Tongue (tissue), 2 donors: ENCODE measurements around the gene DPY19L1. TPM values are rescaled to one million over a fixed set of nuclear protein-coding genes. Genes with fewer than 3 reads are reported as not detected.
"Not testable (repeated sequence)": the region's sequence is repeated elsewhere in the genome, so short reads cannot be mapped to it uniquely, and the experiment has no call there.

ENCODE experiments used
- DNase-seq: peaks from one replicate; pipeline ENCODE4 v3.0.0-alpha.2; 2015
- total RNA-seq: library from RNA; depleted of rRNA; stranded (reverse); fragments of >200 nt; gene quantifications from one replicate; pipeline ENCODE4 v1.2.3, GENCODE V29; 2014

Gene DPY19L1
- total RNA-seq, 1 donor from 2014 or later: 26.6 TPM

- no peak for DNase-seq
These were observed 5.1 kb downstream of the DPY19L1 start for GRCh38 chr7:35032166-35032565.

- peak; percentile 20 for DNase-seq
These were observed 6.4 kb downstream of the DPY19L1 start for GRCh38 chr7:35030848-35031247.

- DNase-seq: no peak
These were observed 8.0 kb downstream of the DPY19L1 start for GRCh38 chr7:35029311-35029710.

GRCh38 chr7:35026150-35026549, 11.1 kb downstream of the DPY19L1 start:
- DNase-seq: no peak

GRCh38 chr7:35025369-35025870, 11.9 kb downstream of the DPY19L1 start:
- no peak for DNase-seq

GRCh38 chr7:35024298-35024697, 13.0 kb downstream of the DPY19L1 start:
- DNase-seq: no peak

- no peak for DNase-seq
These were observed 14.6 kb downstream of the DPY19L1 start for GRCh38 chr7:35022725-35023124.

GRCh38 chr7:35021445-35021844, 15.8 kb downstream of the DPY19L1 start:
- no peak for DNase-seq

GRCh38 chr7:35019801-35020200, 17.5 kb downstream of the DPY19L1 start:
- DNase-seq: no peak

GRCh38 chr7:35019179-35019729, 18.0 kb downstream of the DPY19L1 start:
- DNase-seq: no peak

GRCh38 chr7:35015346-35015859, 21.9 kb downstream of the DPY19L1 start:
- no peak for DNase-seq

GRCh38 chr7:35012160-35012559, 25.1 kb downstream of the DPY19L1 start:
- DNase-seq: no peak

- no peak for DNase-seq
These were observed 26.2 kb downstream of the DPY19L1 start for GRCh38 chr7:35011085-35011484.

- no peak for DNase-seq
These were observed 29.5 kb downstream of the DPY19L1 start for GRCh38 chr7:35007768-35008167.

- DNase-seq: no peak
These were observed 32.7 kb downstream of the DPY19L1 start for GRCh38 chr7:35004531-35005095.

GRCh38 chr7:35003679-35004303, 33.5 kb downstream of the DPY19L1 start:
- DNase-seq: no peak

- not testable (repeated sequence) for DNase-seq
These were observed 34.1 kb downstream of the DPY19L1 start for GRCh38 chr7:35003177-35003650.

- DNase-seq: not testable (repeated sequence)
These were observed 39.0 kb downstream of the DPY19L1 start for GRCh38 chr7:34998335-34998734.

GRCh38 chr7:34996423-34997090, 40.7 kb downstream of the DPY19L1 start:
- not testable (repeated sequence) for DNase-seq

GRCh38 chr7:34995757-34996156, 41.5 kb downstream of the DPY19L1 start:
- DNase-seq: no peak

- no peak for DNase-seq
These were observed 45.1 kb downstream of the DPY19L1 start for GRCh38 chr7:34991938-34992840.
